HepG2 (cell line): ENCODE measurements around the gene RHBDL1. TPM values are rescaled to one million over a fixed set of nuclear protein-coding genes. Genes with fewer than 3 reads are reported as not detected.
A peak's percentile ranks its signal among the peaks of the same experiment; 100 is the strongest.

Experiments
- ATAC-seq: fragments of 200-7000 bp; cut with Tn5 transposase; 3 replicates; pipeline ENCODE4 v1.9.1; 2020; ENCODE audit warnings: mild to moderate bottlenecking, moderate library complexity
- BruUV-seq: library from RNA; stranded (reverse); fragments of 400-500 nt; replicated peaks from 2 replicates; lab custom pipeline; 2021; lab: Mats Ljungman, UMichigan
- CTCF ChIA-PET: fragments of 300-600 bp; formaldehyde crosslinking; extraction: SDS; loops from one replicate; lab custom pipeline; 2021; ENCODE audit warnings: low total read pairs, inconsistent platforms, low intra/inter-chr PET ratio; lab: Yijun Ruan, JAX
- POLR2A ChIA-PET: fragments of 350-600 bp; sonication (Branson Sonifier 250); formaldehyde crosslinking; loops from one replicate; lab custom pipeline; 2020; ENCODE audit warnings: antibody characterized with exemption, inconsistent platforms; lab: Yijun Ruan, JAX
- DNase-seq: peaks from one replicate; pipeline ENCODE4 v3.0.0-alpha.2; 2015; ENCODE audit warnings: low spot score
- FAIRE-seq: peaks from 3 replicates; lab custom pipeline; 2011; peaks lifted over from hg19 to GRCh38; lab: Jason Lieb, UNC
- H2AFZ ChIP-seq: one replicate; pipeline ENCODE4 v1.6.1; 2011; ENCODE audit warnings: low read length, inconsistent platforms
- H3K27ac ChIP-seq: fragments of 300-600 bp; 3 replicates; pipeline ENCODE4 v1.8.0; 2011; ENCODE audit warnings: mixed run types, mild to moderate bottlenecking, mixed read lengths, low read length, inconsistent platforms; ENCODE audit not compliant: insufficient read depth; ENCODE audit errors: extremely low read length
- H3K27me3 ChIP-seq, 2 experiments: fragments of 200-600 bp in 1 of 2; 2 replicates in 1 of 2; 3 replicates in 1 of 2; pipeline versions ENCODE4 v1.6.0 to v1.8.0; 2011; ENCODE audit warnings: low read length in 2 of 2, mild to moderate bottlenecking in 2 of 2, moderate library complexity in 2 of 2, inconsistent platforms in 1 of 2; ENCODE audit not compliant: insufficient read depth in 2 of 2, control insufficient read depth in 1 of 2
- H3K36me3 ChIP-seq, 2 experiments: fragments of 200-600 bp in 1 of 2; replicated peaks in 1 of 2; 2 replicates in 1 of 2; 3 replicates in 1 of 2; pipeline versions ENCODE4 v1.5.1 to v1.8.0; 2011; ENCODE audit warnings: low read length in 2 of 2, inconsistent platforms in 1 of 2; ENCODE audit not compliant: insufficient read depth in 2 of 2, control insufficient read depth in 1 of 2
- H3K4me1 ChIP-seq: 2 replicates; pipeline ENCODE4 v1.5.1; 2012; ENCODE audit warnings: low read length, inconsistent platforms; ENCODE audit not compliant: insufficient read depth
- H3K4me2 ChIP-seq: 2 replicates; pipeline ENCODE4 v1.6.0; 2011; ENCODE audit warnings: low read depth, low read length, inconsistent platforms
- H3K4me3 ChIP-seq, 3 experiments: fragments of 200-600 bp in 1 of 3; sonication (generic), shearing (Covaris generic) in 1 of 3; replicated peaks in 1 of 3; 2 replicates each; pipeline ENCODE4 v1.5.1; 2011 to 2016; ENCODE audit warnings: low read length in 3 of 3, inconsistent platforms in 2 of 3, low read depth in 2 of 3, mild to moderate bottlenecking in 2 of 3, control low read depth in 1 of 3, mixed read lengths in 1 of 3; ENCODE audit not compliant: insufficient read depth in 1 of 3
- H3K79me2 ChIP-seq: one replicate; pipeline ENCODE4 v1.6.1; 2011; ENCODE audit warnings: low read length, inconsistent platforms; ENCODE audit not compliant: insufficient read depth
- H3K9ac ChIP-seq: 2 replicates; pipeline ENCODE4 v1.6.0; 2011; ENCODE audit warnings: mild to moderate bottlenecking, low read depth, low read length, inconsistent platforms; ENCODE audit not compliant: insufficient read depth
- H3K9me3 ChIP-seq: 2 replicates; pipeline ENCODE4 v1.5.1; 2012; ENCODE audit warnings: mild to moderate bottlenecking, low read length
- H4K20me1 ChIP-seq: 2 replicates; pipeline ENCODE4 v1.6.0; 2011; ENCODE audit warnings: inconsistent platforms, mild to moderate bottlenecking, low read length, moderate library complexity; ENCODE audit not compliant: insufficient read depth
- HOXA3 ChIP-seq: sonication (generic); formaldehyde crosslinking; IDR thresholded peaks from 2 replicates; pipeline ENCODE4 v1.5.0; 2020; ENCODE audit warnings: missing genetic modification reagents
- PTBP1 ChIP-seq: fragments of 200-400 bp; formaldehyde crosslinking; IDR thresholded peaks from 2 replicates; pipeline ENCODE4 v1.6.1; 2018; ENCODE audit warnings: low read length, low read depth; ENCODE audit not compliant: poor library complexity, severe bottlenecking
- REPIN1 ChIP-seq: sonication (generic); formaldehyde crosslinking; IDR thresholded peaks from 2 replicates; pipeline ENCODE4 v1.8.0; 2022; ENCODE audit warnings: missing genetic modification reagents, low read depth, mild to moderate bottlenecking, borderline replicate concordance
- SETDB1 ChIP-seq: sonication (generic); formaldehyde crosslinking; IDR thresholded peaks from 2 replicates; pipeline ENCODE4 v1.5.1; 2020; ENCODE audit warnings: missing genetic modification reagents, mild to moderate bottlenecking, borderline replicate concordance
- XRCC5 ChIP-seq: fragments of 200-400 bp; formaldehyde crosslinking; optimal IDR thresholded peaks from 2 replicates; pipeline ENCODE3; 2017; ENCODE audit warnings: mild to moderate bottlenecking, low read length
- ZNF317 ChIP-seq: sonication (generic); formaldehyde crosslinking; IDR thresholded peaks from 2 replicates; pipeline ENCODE4 v1.5.0; 2020; ENCODE audit warnings: mild to moderate bottlenecking, missing genetic modification reagents
- WGBS: methylation state at CpG from one replicate; pipeline ENCODE4 v1.1.6; 2017; ENCODE audit warnings: low lambda C conversion rate; 5-methylcytosine and 5-hydroxymethylcytosine counted together
- in situ Hi-C: cut with HindIII; loops from 2 replicates; pipeline ENCODE4 v1.10.0; 2017; ENCODE audit warnings: low pct_unique_long_range_greater_than_20kb; ENCODE audit not compliant: extremely low pct_ligation_motif_present
- intact Hi-C: fragments of 100-400 bp; cut with micrococcal nuclease; formaldehyde crosslinking; loops from one replicate; pipeline ENCODE4 v1.10.0; 2022; ENCODE audit not compliant: unreplicated experiment
- polyA plus RNA-seq, 8 experiments: library from polyadenylated mRNA; depleted of rRNA in 3 of 8; stranded (reverse) in 7 of 8; unstranded in 1 of 8; fragments of >200 nt; fragmentation: Illumina TruSeq in 4 of 8; extraction: Trizol in 4 of 8; gene quantifications; 2 replicates each; pipeline versions ENCODE4 v1.2.1 to v1.2.3, GENCODE V29; 2011 to 2016; ENCODE audit warnings: low read depth in 4 of 8, missing spikeins in 1 of 8, mixed read lengths in 1 of 8; ENCODE audit not compliant: insufficient read depth in 1 of 8
- total RNA-seq, 5 experiments: library from RNA; depleted of rRNA; stranded (reverse); fragments of >200 nt; fragmentation: Illumina TruSeq; extraction: Trizol; gene quantifications; 2 replicates each; pipeline ENCODE4 v1.2.3, GENCODE V29; 2016; ENCODE audit warnings: low read depth in 1 of 5
- TF ChIP-seq, protein P1 (sequence below): sonication (generic); formaldehyde crosslinking; IDR thresholded peaks from 2 replicates; pipeline ENCODE4 v1.4.0; 2020; ENCODE audit warnings: missing genetic modification reagents
- TF ChIP-seq, protein P2 (sequence below): sonication (generic); formaldehyde crosslinking; IDR thresholded peaks from 2 replicates; pipeline ENCODE4 v1.5.0; 2020; ENCODE audit warnings: mild to moderate bottlenecking, missing genetic modification reagents, borderline replicate concordance

RHBDL1 gene
- total and polyA plus RNA-seq, 2 of the 13 experiments (the other 11 are each of a cell fraction or from before 2014, with no cell fraction given) = 1.8 to 3.8 TPM

DNA sequence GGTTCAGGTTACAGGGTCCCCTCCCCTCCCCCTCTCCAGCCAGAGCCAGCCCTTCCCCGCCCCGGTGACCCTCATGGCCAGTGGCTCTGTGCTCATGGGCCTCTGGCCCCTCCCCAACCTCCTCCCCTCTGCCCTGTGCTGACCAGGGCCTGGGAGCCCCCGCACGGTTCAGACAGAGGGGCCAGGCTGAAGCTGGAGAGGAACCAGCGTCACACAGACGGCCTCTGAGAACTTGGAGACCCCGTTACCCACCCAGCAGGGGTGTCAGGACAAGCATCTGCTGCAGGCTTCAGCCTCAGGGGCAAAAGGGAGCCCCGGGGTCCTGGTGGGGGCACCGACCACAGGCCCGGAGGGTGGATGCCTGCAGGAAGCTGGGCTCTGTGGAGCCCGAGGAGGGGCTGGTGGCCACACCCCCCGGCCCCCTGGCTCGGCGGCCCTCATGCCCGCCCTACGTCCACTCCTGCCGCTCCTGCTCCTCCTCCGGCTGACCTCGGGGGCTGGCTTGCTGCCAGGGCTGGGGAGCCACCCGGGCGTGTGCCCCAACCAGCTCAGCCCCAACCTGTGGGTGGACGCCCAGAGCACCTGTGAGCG is 44.6 kb upstream of the RHBDL1 start, which contains the start of gene WFIKKN1 (continued):
- TF ChIP-seq, protein P1, sequence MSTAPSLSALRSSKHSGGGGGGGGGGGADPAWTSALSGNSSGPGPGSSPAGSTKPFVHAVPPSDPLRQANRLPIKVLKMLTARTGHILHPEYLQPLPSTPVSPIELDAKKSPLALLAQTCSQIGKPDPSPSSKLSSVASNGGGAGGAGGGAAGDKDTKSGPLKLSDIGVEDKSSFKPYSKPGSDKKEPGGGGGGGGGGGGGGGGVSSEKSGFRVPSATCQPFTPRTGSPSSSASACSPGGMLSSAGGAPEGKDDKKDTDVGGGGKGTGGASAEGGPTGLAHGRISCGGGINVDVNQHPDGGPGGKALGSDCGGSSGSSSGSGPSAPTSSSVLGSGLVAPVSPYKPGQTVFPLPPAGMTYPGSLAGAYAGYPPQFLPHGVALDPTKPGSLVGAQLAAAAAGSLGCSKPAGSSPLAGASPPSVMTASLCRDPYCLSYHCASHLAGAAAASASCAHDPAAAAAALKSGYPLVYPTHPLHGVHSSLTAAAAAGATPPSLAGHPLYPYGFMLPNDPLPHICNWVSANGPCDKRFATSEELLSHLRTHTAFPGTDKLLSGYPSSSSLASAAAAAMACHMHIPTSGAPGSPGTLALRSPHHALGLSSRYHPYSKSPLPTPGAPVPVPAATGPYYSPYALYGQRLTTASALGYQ (CRISPR knock-in tag) = 0 out of 2 replicates have a peak, but pooled peaks have one; percentile 5
- no peak for TF ChIP-seq PTBP1
- no peak for TF ChIP-seq SETDB1 (CRISPR knock-in tag)
- no peak; the same call in 1 of the 2 replicates for TF ChIP-seq ZNF317
- TF ChIP-seq HOXA3 (CRISPR knock-in tag) = peak; percentile 21; the same call in 1 of the 2 replicates
- no peak for TF ChIP-seq XRCC5
- TF ChIP-seq, all 625 proteins: peak for 96

DNA sequence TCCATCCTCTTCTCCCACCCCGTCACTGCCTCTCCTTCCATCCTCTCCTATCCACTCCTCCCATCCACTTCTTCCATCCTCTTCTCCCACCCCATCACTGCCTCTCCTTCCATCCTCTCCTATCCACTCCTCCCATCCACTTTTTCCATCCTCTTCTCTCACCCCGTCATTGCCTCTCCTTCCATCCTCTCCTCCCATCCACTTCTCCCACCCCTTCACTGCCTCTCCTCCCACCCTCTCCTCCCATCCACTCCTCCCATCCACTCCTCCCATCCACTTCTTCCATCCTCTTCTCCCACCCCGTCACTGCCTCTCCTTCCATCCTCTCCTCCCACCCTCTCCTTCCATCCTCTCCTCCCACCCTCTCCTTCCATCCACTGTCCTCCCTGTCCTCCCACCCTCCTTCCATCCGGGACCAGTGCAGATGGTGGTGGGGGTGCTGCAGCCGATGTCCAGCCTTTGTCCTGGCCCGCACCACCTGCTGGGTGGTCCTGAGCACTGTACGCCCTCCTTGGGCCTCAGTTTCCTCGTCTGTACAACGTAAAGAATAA is 43.6 kb upstream of the RHBDL1 start:
- Histone ChIP-seq H3K4me1 (peaks cover 31% of the 10 kb centered on the region), H3K79me2 (peaks cover 6% of the 10 kb centered on the region), H3K27ac (no peak overlapping the region), H2AFZ (no peak overlapping the region), H3K36me3 (peaks cover 3 to 4% of the 10 kb centered on the region in 2 experiments; a peak in 2 of 5 replicates), H3K4me3 (no peak overlapping the region), H3K9me3 (no peaks in the 10 kb centered on the region), H3K4me2 (no peak overlapping the region), H4K20me1 (no peaks in the 10 kb centered on the region), H3K27me3 (no peaks in the 10 kb centered on the region), H3K9ac (no peak overlapping the region)
- BruUV-seq = no TSS peak
- in situ Hi-C loops = no loop called here
- ChIA-PET POLR2A (no interaction called here), CTCF (no interaction called here)
- no peak for DNase-seq
- FAIRE-seq = no peak
- whole genome bisulfite sequencing = 85% methylated on average over 9 of the region's 9 CpGs
- TF ChIP-seq, protein P2, sequence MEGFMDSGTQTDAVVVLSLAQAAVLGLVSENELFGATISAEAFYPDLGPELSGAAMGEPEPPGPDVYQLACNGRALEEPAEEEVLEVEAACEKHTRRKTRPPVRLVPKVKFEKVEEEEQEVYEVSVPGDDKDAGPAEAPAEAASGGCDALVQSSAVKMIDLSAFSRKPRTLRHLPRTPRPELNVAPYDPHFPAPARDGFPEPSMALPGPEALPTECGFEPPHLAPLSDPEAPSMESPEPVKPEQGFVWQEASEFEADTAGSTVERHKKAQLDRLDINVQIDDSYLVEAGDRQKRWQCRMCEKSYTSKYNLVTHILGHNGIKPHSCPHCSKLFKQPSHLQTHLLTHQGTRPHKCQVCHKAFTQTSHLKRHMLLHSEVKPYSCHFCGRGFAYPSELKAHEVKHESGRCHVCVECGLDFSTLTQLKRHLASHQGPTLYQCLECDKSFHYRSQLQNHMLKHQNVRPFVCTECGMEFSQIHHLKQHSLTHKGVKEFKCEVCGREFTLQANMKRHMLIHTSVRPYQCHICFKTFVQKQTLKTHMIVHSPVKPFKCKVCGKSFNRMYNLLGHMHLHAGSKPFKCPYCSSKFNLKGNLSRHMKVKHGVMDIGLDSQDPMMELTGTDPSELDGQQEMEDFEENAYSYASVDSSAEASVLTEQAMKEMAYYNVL (CRISPR knock-in tag) = peak; percentile 21; the same call in 1 of the 2 replicates
- TF ChIP-seq REPIN1 (CRISPR knock-in tag) = no peak
- intact Hi-C loops = no loop called here
- no peak for ATAC-seq
